HepG2 (cell line): ENCODE data around the gene PXMP4. TPM values are rescaled to one million over a fixed set of nuclear protein-coding genes. Genes with fewer than 3 reads are reported as not detected.

Source experiments
- AGO2 ChIP-seq: fragments of 200-400 bp; formaldehyde crosslinking; optimal IDR thresholded peaks from 2 replicates; pipeline ENCODE3; 2017; ENCODE audit warnings: mild to moderate bottlenecking, low read depth, low read length, moderate library complexity
- CREM ChIP-seq, 2 experiments: sonication (generic) in 1 of 2; formaldehyde crosslinking in 1 of 2; IDR thresholded peaks; 2 replicates each; pipeline versions ENCODE4 v1.4.0 to v1.6.1; 2016 to 2020; ENCODE audit warnings: antibody characterized with exemption in 1 of 2, mild to moderate bottlenecking in 1 of 2, missing genetic modification reagents in 1 of 2
- HOXA5 ChIP-seq: sonication (generic); formaldehyde crosslinking; IDR thresholded peaks from 2 replicates; pipeline ENCODE4 v1.4.0; 2020; ENCODE audit warnings: missing genetic modification reagents
- NFE2 ChIP-seq: sonication (generic); formaldehyde crosslinking; IDR thresholded peaks from 2 replicates; pipeline ENCODE4 v1.4.0; 2020; ENCODE audit warnings: missing genetic modification reagents
- NFKB2 ChIP-seq: sonication (generic); formaldehyde crosslinking; IDR thresholded peaks from 2 replicates; pipeline ENCODE4 v1.4.0; 2020; ENCODE audit warnings: missing genetic modification reagents, borderline replicate concordance
- NR2C2 ChIP-seq: sonication (generic); formaldehyde crosslinking; IDR thresholded peaks from 2 replicates; pipeline ENCODE4 v1.4.0; 2020; ENCODE audit warnings: missing genetic modification reagents, mild to moderate bottlenecking, moderate library complexity, borderline replicate concordance
- POLR2A ChIP-seq, 2 experiments: IDR thresholded peaks; 2 replicates each; pipeline ENCODE4 v1.6.1; 2011; ENCODE audit warnings: low read depth in 2 of 2, low read length in 2 of 2, mild to moderate bottlenecking in 1 of 2, moderate library complexity in 1 of 2; ENCODE audit not compliant: insufficient read depth in 1 of 2
- SOX6 ChIP-seq, 2 experiments: fragments of 450-650 bp in 1 of 2; sonication (generic) in 1 of 2; formaldehyde crosslinking in 1 of 2; IDR thresholded peaks; 2 replicates each; pipeline versions ENCODE4 v1.4.0 to v1.6.1; 2017 to 2020; ENCODE audit warnings: antibody characterized with exemption in 1 of 2, mild to moderate bottlenecking in 1 of 2, missing genetic modification reagents in 1 of 2
- STAT6 ChIP-seq: sonication (generic); formaldehyde crosslinking; IDR thresholded peaks from 2 replicates; pipeline ENCODE4 v1.4.0; 2020; ENCODE audit warnings: missing genetic modification reagents, mild to moderate bottlenecking, borderline replicate concordance
- TFDP1 ChIP-seq: IDR thresholded peaks from 2 replicates; pipeline ENCODE4 v1.6.1; 2016; ENCODE audit warnings: missing compliant biosample characterization, missing genetic modification reagents, borderline replicate concordance
- TRAFD1 ChIP-seq: sonication (generic); formaldehyde crosslinking; IDR thresholded peaks from 2 replicates; pipeline ENCODE4 v1.5.1; 2020; ENCODE audit warnings: missing genetic modification reagents, mild to moderate bottlenecking, borderline replicate concordance
- ZFP36 ChIP-seq: fragments of 150-350 bp; IDR thresholded peaks from 2 replicates; pipeline ENCODE4 v1.6.1; 2018; ENCODE audit warnings: borderline replicate concordance, low read length, low read depth; ENCODE audit not compliant: partially characterized antibody
- ZFP90 ChIP-seq: sonication (generic); formaldehyde crosslinking; IDR thresholded peaks from 2 replicates; pipeline ENCODE4 v1.8.0; 2022; ENCODE audit warnings: missing genetic modification reagents, mild to moderate bottlenecking, inconsistent platforms, borderline replicate concordance
- ZNF225 ChIP-seq: sonication (generic); formaldehyde crosslinking; IDR thresholded peaks from 2 replicates; pipeline ENCODE4 v1.4.0; 2020; ENCODE audit warnings: mild to moderate bottlenecking, missing genetic modification reagents
- ZNF253 ChIP-seq: sonication (generic); formaldehyde crosslinking; IDR thresholded peaks from 2 replicates; pipeline ENCODE4 v1.8.0; 2022; ENCODE audit warnings: mild to moderate bottlenecking, missing genetic modification reagents, borderline replicate concordance
- ZNF264 ChIP-seq: sonication (generic); formaldehyde crosslinking; IDR thresholded peaks from 2 replicates; pipeline ENCODE4 v1.4.0; 2020; ENCODE audit warnings: missing genetic modification reagents
- ZNF367 ChIP-seq: sonication (generic); formaldehyde crosslinking; IDR thresholded peaks from 2 replicates; pipeline ENCODE4 v1.4.0; 2020; ENCODE audit warnings: missing genetic modification reagents, borderline replicate concordance
- ZNF484 ChIP-seq: sonication (generic); formaldehyde crosslinking; IDR thresholded peaks from 2 replicates; pipeline ENCODE4 v1.5.1; 2020; ENCODE audit warnings: mild to moderate bottlenecking, low read depth, missing genetic modification reagents, borderline replicate concordance
- ZNF704 ChIP-seq: sonication (generic); formaldehyde crosslinking; IDR thresholded peaks from 2 replicates; pipeline ENCODE4 v1.8.1; 2023; ENCODE audit warnings: mild to moderate bottlenecking, inconsistent platforms, moderate library complexity, missing genetic modification reagents, borderline replicate concordance
- polyA plus RNA-seq, 8 experiments: library from polyadenylated mRNA; depleted of rRNA in 3 of 8; stranded (reverse) in 7 of 8; unstranded in 1 of 8; fragments of >200 nt; fragmentation: Illumina TruSeq in 4 of 8; extraction: Trizol in 4 of 8; gene quantifications; 2 replicates each; pipeline versions ENCODE4 v1.2.1 to v1.2.3, GENCODE V29; 2011 to 2016; ENCODE audit warnings: low read depth in 4 of 8, missing spikeins in 1 of 8, mixed read lengths in 1 of 8; ENCODE audit not compliant: insufficient read depth in 1 of 8
- total RNA-seq, 5 experiments: library from RNA; depleted of rRNA; stranded (reverse); fragments of >200 nt; fragmentation: Illumina TruSeq; extraction: Trizol; gene quantifications; 2 replicates each; pipeline ENCODE4 v1.2.3, GENCODE V29; 2016; ENCODE audit warnings: low read depth in 1 of 5

Gene PXMP4
- total and polyA plus RNA-seq, 2 of the 13 experiments (the other 11 are each of a cell fraction or from before 2014, with no cell fraction given): not detected

GRCh38 chr20:33653218-33653899 lies 66.8 kb downstream of the PXMP4 start (continued):
- TF ChIP-seq STAT6 (CRISPR knock-in tag): no peak
- TF ChIP-seq ZNF264 (CRISPR knock-in tag): peak; percentile 16; the same call in 1 of the 2 replicates
- TF ChIP-seq CREM (IDR thresholded peaks at IDR 0.05): no peak
- TF ChIP-seq CREM (CRISPR knock-in tag; IDR thresholded peaks at IDR 0.05): no peak
- peak in 1 of 2 experiments; percentile 66; a peak in 2 of 4 replicates for TF ChIP-seq POLR2A (IDR thresholded peaks at IDR 0.05; ENCODE audit: insufficient read depth in 1 of 2, low read depth in 2 of 2, low read length in 2 of 2)
- TF ChIP-seq NR2C2 (CRISPR knock-in tag): no peak
- TF ChIP-seq NFE2 (CRISPR knock-in tag): no peak
- peak; percentile 88 for TF ChIP-seq AGO2
- TF ChIP-seq NFKB2 (CRISPR knock-in tag): peak; percentile 44; the same call in 1 of the 2 replicates
- TF ChIP-seq TFDP1 (CRISPR knock-in tag): peak; percentile 22; the same call in 1 of the 2 replicates
- TF ChIP-seq ZFP36: no peak
- no peak for TF ChIP-seq TRAFD1 (CRISPR knock-in tag)
- peak; percentile 15; the same call in 1 of the 2 replicates for TF ChIP-seq ZFP90
- TF ChIP-seq ZNF484: no peak
- TF ChIP-seq ZNF253 (CRISPR knock-in tag): 0 out of 2 replicates have a peak, but pooled peaks have one; percentile 13
- no peak for TF ChIP-seq ZNF225
- 0 out of 2 replicates have a peak, but pooled peaks have one; percentile 1 for TF ChIP-seq ZNF367 (CRISPR knock-in tag)
- no peak; the same call in 1 of the 2 replicates for TF ChIP-seq ZNF704 (CRISPR knock-in tag)
- no peak for TF ChIP-seq SOX6 (IDR thresholded peaks at IDR 0.05)
- TF ChIP-seq SOX6 (CRISPR knock-in tag; IDR thresholded peaks at IDR 0.05): no peak
- TF ChIP-seq HOXA5 (CRISPR knock-in tag): no peak
